H9 (cell line): Measurements from ENCODE around the gene SPAG6. TPM values are rescaled to one million over a fixed set of nuclear protein-coding genes. Genes with fewer than 3 reads are reported as not detected.
"Not testable (repeated sequence)": the region's sequence is repeated elsewhere in the genome, so short reads cannot be mapped to it uniquely, and the experiment has no call there.

ENCODE experiments used
- DNase-seq: peaks from one replicate; pipeline ENCODE4 v3.0.0-alpha.2; 2017
- H2AFZ ChIP-seq: one replicate; pipeline ENCODE4 v1.6.1; 2013; ENCODE audit warnings: mild to moderate bottlenecking, low read length, control low read depth, moderate library complexity
- H2AK5ac ChIP-seq: 2 replicates; pipeline ENCODE4 v1.6.1; 2013; ENCODE audit warnings: low read length, control low read depth, mixed read lengths; ENCODE audit not compliant: insufficient read length
- H2BK120ac ChIP-seq: one replicate; pipeline ENCODE4 v1.6.1; 2013; ENCODE audit warnings: low read depth, mild to moderate bottlenecking, low read length, control low read depth, inconsistent platforms; ENCODE audit not compliant: poor library complexity, severe bottlenecking
- H2BK12ac ChIP-seq: 2 replicates; pipeline ENCODE4 v1.6.1; 2013; ENCODE audit warnings: low read length, control low read depth, mixed read lengths, low read depth; ENCODE audit not compliant: insufficient read length
- H2BK15ac ChIP-seq: 2 replicates; pipeline ENCODE4 v1.6.1; 2013; ENCODE audit warnings: low read depth, low read length, control low read depth
- H2BK20ac ChIP-seq: one replicate; pipeline ENCODE4 v1.6.1; 2013; ENCODE audit warnings: low read depth, mild to moderate bottlenecking, low read length, control low read depth, inconsistent platforms; ENCODE audit not compliant: poor library complexity, severe bottlenecking
- H2BK5ac ChIP-seq: 2 replicates; pipeline ENCODE4 v1.6.1; 2013; ENCODE audit warnings: low read length, control low read depth, mixed read lengths; ENCODE audit not compliant: insufficient read length
- H3K14ac ChIP-seq: 2 replicates; pipeline ENCODE4 v1.6.1; 2013; ENCODE audit warnings: low read length, control low read depth; ENCODE audit not compliant: insufficient read depth
- H3K18ac ChIP-seq: 2 replicates; pipeline ENCODE4 v1.6.1; 2013; ENCODE audit warnings: low read depth, mild to moderate bottlenecking, mixed read lengths, low read length, control low read depth; ENCODE audit not compliant: insufficient read length
- H3K23ac ChIP-seq: 2 replicates; pipeline ENCODE4 v1.6.1; 2013; ENCODE audit warnings: low read length, control low read depth, mixed read lengths, low read depth; ENCODE audit not compliant: insufficient read length
- H3K23me2 ChIP-seq: 2 replicates; pipeline ENCODE4 v1.6.1; 2013; ENCODE audit warnings: low read depth, mild to moderate bottlenecking, mixed read lengths, low read length, control low read depth; ENCODE audit not compliant: insufficient read length, poor library complexity, severe bottlenecking
- H3K27ac ChIP-seq: 2 replicates; pipeline ENCODE4 v1.5.1; 2013; ENCODE audit warnings: low read length, control low read depth, mixed read lengths, low read depth; ENCODE audit not compliant: insufficient read length
- H3K27me3 ChIP-seq: 2 replicates; pipeline ENCODE4 v1.6.1; 2013; ENCODE audit warnings: low read length, control low read depth, inconsistent platforms; ENCODE audit not compliant: insufficient read depth
- H3K4ac ChIP-seq: 2 replicates; pipeline ENCODE4 v1.6.1; 2013; ENCODE audit warnings: low read depth, mild to moderate bottlenecking, control low read depth, inconsistent platforms, low read length, moderate library complexity
- H3K4me1 ChIP-seq: 2 replicates; pipeline ENCODE4 v1.6.1; 2013; ENCODE audit warnings: low read length, control low read depth, inconsistent platforms; ENCODE audit not compliant: insufficient read depth
- H3K4me2 ChIP-seq: 2 replicates; pipeline ENCODE4 v1.6.1; 2013; ENCODE audit warnings: low read length, control low read depth, mixed read lengths; ENCODE audit not compliant: insufficient read length, insufficient read depth
- H3K56ac ChIP-seq: 2 replicates; pipeline ENCODE4 v1.6.1; 2013; ENCODE audit warnings: low read depth, mild to moderate bottlenecking, mixed read lengths, low read length, control low read depth; ENCODE audit not compliant: insufficient read length
- H3K79me1 ChIP-seq: 2 replicates; pipeline ENCODE4 v1.6.1; 2013; ENCODE audit warnings: low read depth, mild to moderate bottlenecking, moderate library complexity, low read length, control low read depth, inconsistent platforms; ENCODE audit not compliant: insufficient read depth, poor library complexity, severe bottlenecking
- H3K79me2 ChIP-seq: 2 replicates; pipeline ENCODE4 v1.6.1; 2013; ENCODE audit warnings: low read length, control low read depth, inconsistent platforms; ENCODE audit not compliant: insufficient read depth
- H3K9ac ChIP-seq: 2 replicates; pipeline ENCODE4 v1.6.1; 2013; ENCODE audit warnings: low read length, control low read depth, mixed read lengths; ENCODE audit not compliant: insufficient read length; ENCODE audit errors: extremely low read depth
- H3K9me3 ChIP-seq: one replicate; pipeline ENCODE4 v1.6.1; 2013; ENCODE audit warnings: low read depth, low read length, inconsistent platforms; ENCODE audit not compliant: control insufficient read depth
- H3T11ph ChIP-seq: one replicate; pipeline ENCODE4 v1.6.1; 2013; ENCODE audit warnings: mild to moderate bottlenecking, low read length, control low read depth, inconsistent platforms
- H4K20me1 ChIP-seq: one replicate; pipeline ENCODE4 v1.6.1; 2013; ENCODE audit not compliant: control insufficient read depth, insufficient read length, insufficient read depth
- H4K5ac ChIP-seq: 2 replicates; pipeline ENCODE4 v1.6.1; 2013; ENCODE audit warnings: low read depth, mild to moderate bottlenecking, mixed read lengths, low read length, control low read depth; ENCODE audit not compliant: insufficient read length
- H4K8ac ChIP-seq: replicated peaks from 2 replicates; pipeline ENCODE4 v1.6.1; 2013; ENCODE audit warnings: low read length, control low read depth, mixed read lengths, low read depth; ENCODE audit not compliant: insufficient read length
- H4K91ac ChIP-seq: 2 replicates; pipeline ENCODE4 v1.6.1; 2013; ENCODE audit warnings: low read depth, mild to moderate bottlenecking, moderate library complexity, mixed read lengths, low read length, control low read depth; ENCODE audit not compliant: insufficient read length
- H3K27ac Mint-ChIP-seq, 3 experiments: 2 replicates in 2 of 3; 3 replicates in 1 of 3; pipeline ENCODE4 v1.8.0; 2020 to 2021; ENCODE audit warnings: mixed read lengths in 3 of 3, mild to moderate bottlenecking in 1 of 3, moderate library complexity in 1 of 3
- H3K27me3 Mint-ChIP-seq: 2 replicates; pipeline ENCODE4 v1.8.0; 2021; ENCODE audit warnings: low read depth, mild to moderate bottlenecking, moderate library complexity, mixed read lengths
- H3K36me3 Mint-ChIP-seq, 3 experiments: 2 replicates in 2 of 3; 3 replicates in 1 of 3; pipeline ENCODE4 v1.8.0; 2020 to 2021; ENCODE audit warnings: low read depth in 3 of 3, mixed read lengths in 3 of 3; ENCODE audit not compliant: insufficient read depth in 1 of 3
- H3K4me1 Mint-ChIP-seq, 2 experiments: 2 replicates each; pipeline ENCODE4 v1.8.0; 2020; ENCODE audit warnings: mixed read lengths in 2 of 2
- H3K4me3 Mint-ChIP-seq, 2 experiments: 2 replicates in 1 of 2; 3 replicates in 1 of 2; pipeline ENCODE4 v1.8.0; 2020 to 2021; ENCODE audit warnings: mild to moderate bottlenecking in 2 of 2, mixed read lengths in 2 of 2, moderate library complexity in 1 of 2
- H3K9me3 Mint-ChIP-seq, 2 experiments: 2 replicates in 1 of 2; 3 replicates in 1 of 2; pipeline ENCODE4 v1.8.0; 2020; ENCODE audit warnings: mild to moderate bottlenecking in 2 of 2, mixed read lengths in 2 of 2, moderate library complexity in 1 of 2
- CTCF ChIP-seq: fragments of 200-600 bp; sonication (generic); conservative IDR thresholded peaks from 3 replicates; pipeline ENCODE4 v1.8.0; 2021; ENCODE audit warnings: antibody characterized with exemption, mild to moderate bottlenecking
- WGBS: extraction: QIAGEN DNeasy Blood & Tissue Kit; methylation state at CpG from one replicate; pipeline ENCODE4 v1.1.7; 2013; ENCODE audit warnings: missing lambda C conversion rate, low lambda C conversion rate, mixed read lengths; ENCODE audit not compliant: insufficient read length; ENCODE audit errors: extremely low coverage; 5-methylcytosine and 5-hydroxymethylcytosine counted together
- total RNA-seq: library from RNA; stranded (reverse); gene quantifications from 2 replicates; pipeline ENCODE4 v1.2.1, GENCODE V29; 2021

Gene SPAG6
- total RNA-seq, 1 experiment from 2014 or later = 0.24 TPM

- Histone ChIP-seq H3K23me2 (no peaks in the 10 kb centered on the region), H2BK120ac (no peak overlapping the region), H3K27ac (no peak overlapping the region), H2AK5ac (no peak overlapping the region), H2BK20ac (no peak overlapping the region), H3K9ac (no peak overlapping the region), H2BK12ac (no peak overlapping the region), H2BK5ac (no peak overlapping the region), H4K5ac (no peak overlapping the region), H3K79me2 (no peaks in the 10 kb centered on the region), H2BK15ac (no peak overlapping the region), H3K18ac (no peak overlapping the region), H3K23ac (no peak overlapping the region), H3K4ac (no peak overlapping the region), H3K14ac (no peak overlapping the region), H3K79me1 (no peaks in the 10 kb centered on the region), H3K4me1 (no peaks in the 10 kb centered on the region), H3K9me3 (no peaks in the 10 kb centered on the region), H2AFZ (no peak overlapping the region), H4K91ac (no peak overlapping the region), H4K8ac (no peak overlapping the region), H3K4me2 (no peak overlapping the region), H4K20me1 (no peaks in the 10 kb centered on the region), H3T11ph (no peak overlapping the region), H3K56ac (no peak overlapping the region), H3K27me3 (no peaks in the 10 kb centered on the region)
- no peak for DNase-seq
- WGBS = no CpG with 5 or more reads among the region's 5 CpGs
- Mint-ChIP-seq H3K27me3 (no peaks in the 10 kb centered on the region; the same call in 1 of the 2 replicates), H3K36me3 (no peaks in the 10 kb centered on the region), H3K4me1 (peaks cover 0 to 7% of the 10 kb centered on the region in 2 experiments; a peak in 2 of 4 replicates), H3K9me3 (no peaks in the 10 kb centered on the region), H3K27ac (no peak overlapping the region; a peak in 1 of 7 replicates), H3K4me3 (no peak overlapping the region)
- no peak for TF ChIP-seq CTCF
Observed at GRCh38 chr10:22391600-22391999, 46.3 kb downstream of the SPAG6 start.

- not testable (repeated sequence) for H3K27ac ChIP-seq, H3K4me3 Mint-ChIP-seq, H4K8ac ChIP-seq, H3K9ac ChIP-seq, H2BK120ac ChIP-seq, H3K4me2 ChIP-seq, H2BK15ac ChIP-seq, H2BK5ac ChIP-seq, H3K36me3 Mint-ChIP-seq, H3K79me1 ChIP-seq, DNase-seq, H3K23ac ChIP-seq, H2AFZ ChIP-seq, H3K9me3 ChIP-seq, H3T11ph ChIP-seq, H4K91ac ChIP-seq, H3K9me3 Mint-ChIP-seq, H3K23me2 ChIP-seq, H4K20me1 ChIP-seq, H2BK20ac ChIP-seq, H3K27me3 Mint-ChIP-seq, H3K4ac ChIP-seq, H3K56ac ChIP-seq, H2BK12ac ChIP-seq, H4K5ac ChIP-seq, H3K4me1 Mint-ChIP-seq, H3K27me3 ChIP-seq, H2AK5ac ChIP-seq, H3K79me2 ChIP-seq, H3K4me1 ChIP-seq, H3K14ac ChIP-seq, H3K18ac ChIP-seq
- peak overlapping the region in 1 of 3 experiments; percentile 63; a peak in 1 of 7 replicates for H3K27ac Mint-ChIP-seq
- no CpG with 5 or more reads among the region's 2 CpGs for WGBS
Observed at GRCh38 chr10:22396195-22396594, 50.9 kb downstream of the SPAG6 start.
